Loucy (cell line): ENCODE results near the gene ZNF546.

Source experiments
- EZH2phosphoT487 ChIP-seq: fragments of 200-600 bp; IDR thresholded peaks from 2 replicates; pipeline ENCODE4 v1.6.1; 2018; ENCODE audit warnings: antibody characterized with exemption, mild to moderate bottlenecking, moderate library complexity, borderline replicate concordance
- TF ChIP-seq, protein P1 (sequence below): fragments of 200-600 bp; sonication (generic); conservative IDR thresholded peaks from 2 replicates; pipeline ENCODE4 v1.5.1; 2014; ENCODE audit warnings: mild to moderate bottlenecking, antibody characterized with exemption, low read length

GRCh38 chr19:39983695-39984300 lies 13.1 kb upstream of the ZNF546 start:
- TF ChIP-seq, protein P1, sequence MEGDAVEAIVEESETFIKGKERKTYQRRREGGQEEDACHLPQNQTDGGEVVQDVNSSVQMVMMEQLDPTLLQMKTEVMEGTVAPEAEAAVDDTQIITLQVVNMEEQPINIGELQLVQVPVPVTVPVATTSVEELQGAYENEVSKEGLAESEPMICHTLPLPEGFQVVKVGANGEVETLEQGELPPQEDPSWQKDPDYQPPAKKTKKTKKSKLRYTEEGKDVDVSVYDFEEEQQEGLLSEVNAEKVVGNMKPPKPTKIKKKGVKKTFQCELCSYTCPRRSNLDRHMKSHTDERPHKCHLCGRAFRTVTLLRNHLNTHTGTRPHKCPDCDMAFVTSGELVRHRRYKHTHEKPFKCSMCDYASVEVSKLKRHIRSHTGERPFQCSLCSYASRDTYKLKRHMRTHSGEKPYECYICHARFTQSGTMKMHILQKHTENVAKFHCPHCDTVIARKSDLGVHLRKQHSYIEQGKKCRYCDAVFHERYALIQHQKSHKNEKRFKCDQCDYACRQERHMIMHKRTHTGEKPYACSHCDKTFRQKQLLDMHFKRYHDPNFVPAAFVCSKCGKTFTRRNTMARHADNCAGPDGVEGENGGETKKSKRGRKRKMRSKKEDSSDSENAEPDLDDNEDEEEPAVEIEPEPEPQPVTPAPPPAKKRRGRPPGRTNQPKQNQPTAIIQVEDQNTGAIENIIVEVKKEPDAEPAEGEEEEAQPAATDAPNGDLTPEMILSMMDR = no peak
- no peak for TF ChIP-seq EZH2phosphoT487
